OCI-LY1 (cell line): Measurements from ENCODE around the gene ERAL1.

Source experiments
- CTCF ChIP-seq: fragments of 200-600 bp; sonication (generic), shearing (Covaris generic); IDR thresholded peaks from 2 replicates; pipeline ENCODE4 v1.5.1; 2017; ENCODE audit warnings: mild to moderate bottlenecking, antibody characterized with exemption, low read length, moderate library complexity, mixed read lengths
- EZH2 ChIP-seq: fragments of 200-600 bp; sonication (generic), shearing (Covaris generic); IDR thresholded peaks from 2 replicates; pipeline ENCODE4 v1.8.0; 2017; ENCODE audit warnings: borderline replicate concordance, mixed run types, mild to moderate bottlenecking, antibody characterized with exemption, low read length, moderate library complexity, mixed read lengths

GRCh38 chr17:28812748-28813377 lies 42.0 kb upstream of the ERAL1 start:
- TF ChIP-seq EZH2 (no peak), CTCF (no peak)
